B cell (primary cell): ENCODE measurements around the gene REC8. TPM values are rescaled to one million over a fixed set of nuclear protein-coding genes. Genes with fewer than 3 reads are reported as not detected.

Experiments
- ATAC-seq: fragments of 200-7000 bp; cut with Tn5 transposase; one replicate; pipeline ENCODE4 v1.10.0; 2021; ENCODE audit warnings: low read depth, mild to moderate bottlenecking, moderate number of reproducible peaks, moderate library complexity
- CTCF ChIA-PET: fragments of 350-600 bp; sonication (Branson Sonifier 250); formaldehyde crosslinking; loops from one replicate; lab custom pipeline; 2021; ENCODE audit warnings: antibody characterized with exemption, inconsistent platforms; lab: Charles Lee
- POLR2A ChIA-PET: fragments of 350-600 bp; sonication (Branson Sonifier 250); formaldehyde crosslinking; loops from one replicate; lab custom pipeline; 2021; ENCODE audit warnings: antibody characterized with exemption; lab: Charles Lee
- DNase-seq: peaks from one replicate; pipeline ENCODE4 v3.0.0; 2013
- H2AFZ ChIP-seq: 2 replicates; pipeline ENCODE4 v1.6.1; 2012; ENCODE audit warnings: mild to moderate bottlenecking, low read depth, low read length; ENCODE audit not compliant: insufficient read depth, poor library complexity, severe bottlenecking
- H3K27ac ChIP-seq, 2 donors: 1 replicate in 1 of 2; 2 replicates in 1 of 2; pipeline ENCODE4 v1.5.1; 2012 to 2013; ENCODE audit warnings: low read length in 2 of 2, mild to moderate bottlenecking in 2 of 2, moderate library complexity in 1 of 2
- H3K27me3 ChIP-seq, 4 experiments: fragments of 200-600 bp in 1 of 4; sonication (generic) in 1 of 4; replicated peaks in 1 of 4; 1 replicate in 2 of 4; 2 replicates in 2 of 4; pipeline versions ENCODE4 v1.6.1 to v1.7.0; 2013 to 2016; ENCODE audit warnings: low read length in 3 of 4, mild to moderate bottlenecking in 2 of 4, mixed read lengths in 1 of 4, moderate library complexity in 1 of 4; ENCODE audit not compliant: insufficient read depth in 4 of 4, control insufficient read depth in 3 of 4; ENCODE audit errors: control extremely low read depth in 1 of 4
- H3K36me3 ChIP-seq, 2 experiments: replicated peaks in 1 of 2; 1 replicate in 1 of 2; 2 replicates in 1 of 2; pipeline versions ENCODE4 v1.6.1 to v1.7.1; 2013; ENCODE audit warnings: low read length in 1 of 2; ENCODE audit not compliant: insufficient read depth in 2 of 2, control insufficient read depth in 1 of 2; ENCODE audit errors: control extremely low read depth in 1 of 2, extremely low read depth in 1 of 2
- H3K4me1 ChIP-seq, 2 donors: fragments of 200-600 bp in 1 of 2; sonication (generic) in 1 of 2; 1 replicate in 1 of 2; 2 replicates in 1 of 2; pipeline versions ENCODE4 v1.5.1 to v1.6.1; 2013 to 2017; ENCODE audit warnings: low read length in 2 of 2; ENCODE audit not compliant: control insufficient read depth in 2 of 2, insufficient read depth in 2 of 2
- H3K4me2 ChIP-seq: replicated peaks from 2 replicates; pipeline ENCODE3; 2012; ENCODE audit warnings: mild to moderate bottlenecking, low read depth, low read length; ENCODE audit not compliant: poor library complexity, severe bottlenecking
- H3K4me3 ChIP-seq, 5 experiments: fragments of 200-600 bp in 1 of 5; sonication (generic) in 1 of 5; 1 replicate in 3 of 5; 2 replicates in 2 of 5; pipeline versions ENCODE4 v1.5.1 to v1.7.0; 2011 to 2016; ENCODE audit warnings: low read length in 4 of 5, mild to moderate bottlenecking in 4 of 5, low read depth in 2 of 5, control low read depth in 1 of 5, moderate library complexity in 1 of 5; ENCODE audit not compliant: insufficient read depth in 1 of 5; ENCODE audit errors: control extremely low read depth in 1 of 5, extremely low read depth in 1 of 5
- H3K79me2 ChIP-seq: fragments of 200-600 bp; sonication (generic); one replicate; pipeline ENCODE4 v1.6.0; 2016; ENCODE audit warnings: low read length; ENCODE audit not compliant: control insufficient read depth, insufficient read depth
- H3K9ac ChIP-seq: fragments of 200-600 bp; sonication (generic); 2 replicates; pipeline ENCODE4 v1.6.1; 2017; ENCODE audit warnings: mild to moderate bottlenecking, low read length, moderate library complexity
- H3K9me3 ChIP-seq, 3 donors: one replicate each; pipeline versions ENCODE4 v1.6.1 to v1.7.1; 2013; ENCODE audit warnings: low read length in 2 of 3; ENCODE audit not compliant: control insufficient read depth in 2 of 3, insufficient read depth in 1 of 3; ENCODE audit errors: control extremely low read depth in 1 of 3
- H4K20me1 ChIP-seq: 2 replicates; pipeline ENCODE4 v1.6.0; 2012; ENCODE audit warnings: mild to moderate bottlenecking, low read length; ENCODE audit not compliant: insufficient read depth, control insufficient read depth, poor library complexity, severe bottlenecking
- H3K27ac Mint-ChIP-seq: one replicate; pipeline ENCODE4 v1.8.0; 2021; ENCODE audit warnings: mixed read lengths
- H3K27me3 Mint-ChIP-seq: one replicate; pipeline ENCODE4 v1.8.0; 2021; ENCODE audit warnings: mixed read lengths
- H3K4me1 Mint-ChIP-seq: one replicate; pipeline ENCODE4 v1.8.0; 2021; ENCODE audit warnings: mixed read lengths
- H3K4me3 Mint-ChIP-seq: one replicate; pipeline ENCODE4 v1.8.0; 2021; ENCODE audit warnings: mixed read lengths
- H3K9me3 Mint-ChIP-seq: one replicate; pipeline ENCODE4 v1.8.0; 2022; ENCODE audit warnings: mixed read lengths; ENCODE audit not compliant: insufficient read depth
- CTCF ChIP-seq: fragments of 200-600 bp; IDR thresholded peaks from one replicate; pipeline ENCODE4 v1.8.0; 2022; ENCODE audit warnings: antibody characterized with exemption, mild to moderate bottlenecking
- EZH2 ChIP-seq: IDR thresholded peaks from 2 replicates; pipeline ENCODE4 v1.6.1; 2012; ENCODE audit warnings: borderline replicate concordance, low read depth, mild to moderate bottlenecking, moderate library complexity, low read length; ENCODE audit not compliant: insufficient read depth, poor library complexity, severe bottlenecking
- WGBS: methylation state at CpG from one replicate; pipeline ENCODE4 v1.1.5; 2013; ENCODE audit warnings: missing lambda C conversion rate; ENCODE audit not compliant: insufficient coverage; 5-methylcytosine and 5-hydroxymethylcytosine counted together
- intact Hi-C: fragments of 100-400 bp; cut with micrococcal nuclease; formaldehyde crosslinking; loops from one replicate; pipeline ENCODE4 v1.10.0; 2022
- polyA plus RNA-seq: library from polyadenylated mRNA; depleted of rRNA; stranded (reverse); fragments of >200 nt; gene quantifications from 2 replicates; pipeline ENCODE4 v1.2.3, GENCODE V29; 2012
- total RNA-seq, 2 donors: library from RNA; stranded (reverse); fragments of 120-200 nt in 1 of 2; gene quantifications; 1 replicate in 1 of 2; 2 replicates in 1 of 2; pipeline versions ENCODE4 v1.2.3 to v1.2.4, GENCODE V29; 2013 to 2022

The REC8 gene
- total and polyA plus RNA-seq, 2 donors (not counting 1 experiment from before 2014, with no cell fraction given) = 34.0 to 62.1 TPM

GRCh38 chr14:24130717-24131548 lies 40.9 kb upstream of the REC8 start:
- Histone ChIP-seq H3K9ac (no peak overlapping the region), H3K4me3 (no peak overlapping the region), H3K36me3 (no peaks in the 10 kb centered on the region), H3K4me2 (no peak overlapping the region), H3K27ac (no peak overlapping the region), H3K27me3 (no peaks in the 10 kb centered on the region), H3K4me1 (peaks cover 25 to 26% of the 10 kb centered on the region in 2 donors), H2AFZ (no peak overlapping the region), H3K79me2 (peaks cover 13% of the 10 kb centered on the region), H4K20me1 (no peaks in the 10 kb centered on the region), H3K9me3 (no peaks in the 10 kb centered on the region)
- Mint-ChIP-seq H3K4me3 (no peak overlapping the region), H3K27me3 (no peaks in the 10 kb centered on the region), H3K9me3 (no peaks in the 10 kb centered on the region), H3K27ac (no peak overlapping the region), H3K4me1 (peaks cover 28% of the 10 kb centered on the region)
- 93% methylated on average over 3 of the region's 7 CpGs for WGBS
- POLR2A ChIA-PET = no interaction called here
- DNase-seq (no peak), ATAC-seq (no peak)
- intact Hi-C loops = no loop called here
- CTCF ChIA-PET = no interaction called here
- no peak for TF ChIP-seq EZH2
- no peak for TF ChIP-seq CTCF

- H3K79me2 ChIP-seq = peaks cover 15% of the 10 kb centered on the region
- intact Hi-C loops = no loop called here
- ChIA-PET CTCF (no interaction called here), POLR2A (no interaction called here)
- no peaks in the 10 kb centered on the region for H3K9me3 Mint-ChIP-seq
- TF ChIP-seq EZH2 = no peak
- TF ChIP-seq CTCF = no peak
- DNase-seq = no peak
- no peak overlapping the region for H3K4me3 Mint-ChIP-seq
- no peak overlapping the region for H3K27ac ChIP-seq
- no peaks in the 10 kb centered on the region for H3K9me3 ChIP-seq
- H3K27me3 ChIP-seq = no peaks in the 10 kb centered on the region
- no peak overlapping the region for H3K27ac Mint-ChIP-seq
- H4K20me1 ChIP-seq = peaks cover 1% of the 10 kb centered on the region
- no peak for ATAC-seq
- H3K4me1 Mint-ChIP-seq = peaks cover 30% of the 10 kb centered on the region
- no peak overlapping the region for H3K4me2 ChIP-seq
- no peaks in the 10 kb centered on the region for H3K36me3 ChIP-seq
- H3K4me3 ChIP-seq = no peak overlapping the region
- no peaks in the 10 kb centered on the region for H3K27me3 Mint-ChIP-seq
- no peak overlapping the region for H2AFZ ChIP-seq
- WGBS = 94% methylated on average over 14 of the region's 15 CpGs
- H3K4me1 ChIP-seq = peaks cover 27 to 28% of the 10 kb centered on the region in 2 donors
- H3K9ac ChIP-seq = no peak overlapping the region
Observed at GRCh38 chr14:24131549-24131966, 40.3 kb upstream of the REC8 start.
